Adrenal gland (tissue), 12 donors: ENCODE results near the gene AQP4. TPM values are rescaled to one million over a fixed set of nuclear protein-coding genes. Genes with fewer than 3 reads are reported as not detected.

Source experiments
- DNase-seq, 7 donors: peaks; one replicate each; pipeline ENCODE4 v3.0.0-alpha.2; 2019 to 2020
- H3K27ac ChIP-seq, 5 donors: fragments of 200-600 bp; sonication (generic) in 4 of 5; 1 replicate in 3 of 5; 2 replicates in 2 of 5; pipeline versions ENCODE4 v1.5.1 to v1.8.0; 2016 to 2020; ENCODE audit warnings: mild to moderate bottlenecking in 1 of 5
- H3K27me3 ChIP-seq: fragments of 200-600 bp; 2 replicates; pipeline ENCODE4 v1.8.0; 2021
- H3K36me3 ChIP-seq, 2 donors: fragments of 200-600 bp; replicated peaks in 1 of 2; 1 replicate in 1 of 2; 2 replicates in 1 of 2; pipeline versions ENCODE4 v1.5.1 to v1.8.0; 2018 to 2022
- H3K4me1 ChIP-seq, 2 donors: fragments of 200-600 bp; replicated peaks in 1 of 2; 1 replicate in 1 of 2; 2 replicates in 1 of 2; pipeline versions ENCODE4 v1.5.1 to v1.8.0; 2018 to 2021
- H3K4me3 ChIP-seq, 4 donors: fragments of 200-600 bp; sonication (generic) in 3 of 4; one replicate each; pipeline ENCODE4 v1.5.1; 2016 to 2018
- H3K9me3 ChIP-seq, 3 donors: fragments of 200-600 bp; sonication (generic) in 1 of 3; replicated peaks in 1 of 3; 1 replicate in 2 of 3; 2 replicates in 1 of 3; pipeline versions ENCODE4 v1.5.1 to v1.8.0; 2016 to 2021
- CTCF ChIP-seq, 6 experiments: fragments of 450-650 bp in 4 of 6; fragments of 200-600 bp in 2 of 6; sonication (generic) in 1 of 6; IDR thresholded peaks; 1 replicate in 5 of 6; 2 replicates in 1 of 6; pipeline versions ENCODE4 v1.5.1 to v1.8.0; 2016 to 2021; ENCODE audit warnings: antibody characterized with exemption in 6 of 6, mild to moderate bottlenecking in 2 of 6, moderate library complexity in 1 of 6
- POLR2A ChIP-seq, 2 donors: fragments of 450-650 bp; IDR thresholded peaks; one replicate each; pipeline ENCODE4 v1.6.1; 2017; ENCODE audit warnings: antibody characterized with exemption in 2 of 2, mild to moderate bottlenecking in 2 of 2, moderate library complexity in 1 of 2
- WGBS, 4 donors: extraction: QIAGEN DNeasy Blood & Tissue Kit in 2 of 4; methylation state at CpG; one replicate each; pipeline versions ENCODE4 v1.1.5 to v1.1.7; 2013 to 2017; 5-methylcytosine and 5-hydroxymethylcytosine counted together
- intact Hi-C, 2 donors: fragments of 100-400 bp; cut with DNase I; formaldehyde crosslinking; loops; one replicate each; pipeline versions ENCODE4 v1.14.1 to v1.15.0; 2022 to 2023
- polyA plus RNA-seq, 3 donors: library from polyadenylated mRNA; stranded (reverse); fragments of 200-250 nt in 2 of 3; fragments of 350-450 nt in 1 of 3; fragmentation: Illumina TruSeq in 1 of 3; extraction: RNeasy Lipid Tissue Mini Kit (QIAGEN cat#74804) in 1 of 3; gene quantifications; one replicate each; pipeline ENCODE4 v1.2.3, GENCODE V29; 2013 to 2014
- total RNA-seq, 9 donors: library from RNA; depleted of rRNA in 4 of 9; stranded (reverse); fragments of >200 nt in 4 of 9; fragments of 120-200 nt in 1 of 9; fragmentation: NEBNext Ultra II Directional in 1 of 9; extraction: Animal tissue kit (Norgen Biotek cat#: 25700) in 1 of 9; gene quantifications; one replicate each; pipeline versions ENCODE4 v1.1.0 to v1.2.4, GENCODE V29; 2013 to 2023
- donor health status: healthy with polysubstance abuse.
- donor health status: Bipolar disorder and iron deficiency.
- donor health status: DM: yes; HTN: yes; CAD: no.
- donor health status: DM: no; HTN: no; CAD: no.
- donor health status: DM: no; HTN: no; CAD: no.
- donor health status: DM: yes; HTN: yes; CAD: no.

The AQP4 gene
- total and polyA plus RNA-seq, 12 donors: under 0.01 to 0.69 (median 0.09) TPM; not detected in 4

DNA sequence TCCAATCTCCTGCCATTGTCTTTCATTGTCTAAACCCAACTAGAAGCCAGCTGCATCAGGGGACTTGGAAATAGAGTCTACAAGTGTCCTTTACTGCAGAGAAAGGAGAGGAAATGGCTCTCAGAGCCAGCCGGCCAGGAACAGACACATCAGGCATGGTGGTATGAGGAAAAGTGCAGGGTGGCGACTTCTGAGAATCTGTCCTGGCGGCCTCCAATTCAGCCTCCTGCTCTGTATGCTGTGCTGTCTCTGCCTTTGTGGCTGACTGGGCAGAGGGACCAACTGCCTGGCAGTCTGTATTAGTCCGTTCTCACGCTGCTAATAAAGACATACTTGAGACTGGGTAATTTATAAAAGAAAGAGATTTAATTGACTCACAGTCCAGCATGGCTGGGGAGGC lies 36.8 kb upstream of the AQP4 start:
- Histone ChIP-seq H3K4me1 (no peaks in the 10 kb centered on the region), H3K9me3 (no peaks in the 10 kb centered on the region), H3K4me3 (no peak overlapping the region), H3K36me3 (no peaks in the 10 kb centered on the region), H3K27me3 (no peaks in the 10 kb centered on the region), H3K27ac (no peak overlapping the region)
- no peak for DNase-seq
- intact Hi-C loops: no loop called here
- TF ChIP-seq POLR2A (IDR thresholded peaks at IDR 0.05) (no peak), CTCF (IDR thresholded peaks at IDR 0.05) (no peak)
- whole genome bisulfite sequencing, 4 donors: 80 to 95% (median 87%) methylated on average over 5 of the region's 5 CpGs

GRCh38 chr18:26901020-26901419 lies 35.5 kb upstream of the AQP4 start:
- DNase-seq: no peak
- H3K9me3 ChIP-seq: no peaks in the 10 kb centered on the region
- no peak overlapping the region for H3K4me3 ChIP-seq
- H3K36me3 ChIP-seq: no peaks in the 10 kb centered on the region
- intact Hi-C loops: no loop called here
- TF ChIP-seq POLR2A (IDR thresholded peaks at IDR 0.05) (no peak), CTCF (IDR thresholded peaks at IDR 0.05) (no peak)
- H3K27me3 ChIP-seq: no peaks in the 10 kb centered on the region
- no peaks in the 10 kb centered on the region for H3K4me1 ChIP-seq
- H3K27ac ChIP-seq: no peak overlapping the region

DNA sequence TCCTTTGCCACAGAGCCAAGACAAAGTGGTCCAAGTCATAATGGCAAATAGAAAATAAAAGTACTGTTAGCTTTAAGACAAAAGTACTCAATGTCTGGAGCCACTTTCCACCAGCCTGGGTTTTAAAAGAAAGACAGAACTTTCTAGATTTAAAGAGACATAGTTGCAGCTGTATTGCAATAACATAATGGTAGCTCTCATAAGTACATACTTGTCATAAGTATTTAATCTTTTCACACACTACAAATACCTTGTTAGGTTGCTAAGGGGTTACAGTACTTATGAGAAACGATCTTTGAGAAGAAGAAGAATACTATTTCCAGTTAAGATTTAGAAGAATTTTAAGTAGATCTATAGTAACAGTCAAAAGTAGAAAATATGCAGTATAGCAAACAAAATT lies 28.9 kb upstream of the AQP4 start:
- no peaks in the 10 kb centered on the region for H3K36me3 ChIP-seq
- TF ChIP-seq CTCF (IDR thresholded peaks at IDR 0.05) (no peak), POLR2A (IDR thresholded peaks at IDR 0.05) (no peak)
- WGBS, 4 donors: 55 to 62% (median 60%) methylated on average over 1 of the region's 1 CpG
- H3K4me3 ChIP-seq: no peak overlapping the region
- intact Hi-C loops: no loop called here
- no peaks in the 10 kb centered on the region for H3K4me1 ChIP-seq
- no peak overlapping the region for H3K27ac ChIP-seq
- no peak for DNase-seq
- no peaks in the 10 kb centered on the region for H3K9me3 ChIP-seq
- no peaks in the 10 kb centered on the region for H3K27me3 ChIP-seq

GRCh38 chr18:26893996-26894395 lies 28.5 kb upstream of the AQP4 start:
- Histone ChIP-seq H3K27me3 (no peaks in the 10 kb centered on the region), H3K27ac (no peak overlapping the region), H3K9me3 (no peaks in the 10 kb centered on the region), H3K4me1 (no peaks in the 10 kb centered on the region), H3K4me3 (no peak overlapping the region), H3K36me3 (no peaks in the 10 kb centered on the region)
- DNase-seq: no peak
- intact Hi-C loops: no loop called here
- no peak for TF ChIP-seq CTCF (IDR thresholded peaks at IDR 0.05)
- TF ChIP-seq POLR2A (IDR thresholded peaks at IDR 0.05): no peak
- 51 to 61% (median 57%) methylated on average over 6 of the region's 6 CpGs for WGBS, 4 donors
